Trophoblast cell (in vitro differentiated cells and primary cell): ENCODE measurements around the gene MSH3.
A peak's percentile ranks its signal among the peaks of the same experiment; 100 is the strongest.

Experiments
- DNase-seq, 2 donors: peaks; one replicate each; pipeline ENCODE4 v3.0.0-alpha.2; 2016
- H2AFZ ChIP-seq: 2 replicates; pipeline ENCODE4 v1.6.1; 2013; ENCODE audit warnings: low read length, moderate library complexity, mild to moderate bottlenecking; ENCODE audit not compliant: insufficient read depth, poor library complexity
- H2AK5ac ChIP-seq: 2 replicates; pipeline ENCODE4 v1.6.1; 2013; ENCODE audit warnings: mild to moderate bottlenecking, low read length
- H2BK120ac ChIP-seq: 2 replicates; pipeline ENCODE4 v1.6.1; 2013; ENCODE audit warnings: low read length, mild to moderate bottlenecking, moderate library complexity; ENCODE audit not compliant: insufficient read depth, poor library complexity
- H2BK12ac ChIP-seq: 2 replicates; pipeline ENCODE4 v1.6.1; 2013; ENCODE audit warnings: mild to moderate bottlenecking, low read length, moderate library complexity
- H2BK5ac ChIP-seq: 2 replicates; pipeline ENCODE4 v1.6.1; 2013; ENCODE audit warnings: low read length, low read depth, moderate library complexity, mild to moderate bottlenecking; ENCODE audit not compliant: poor library complexity
- H3K14ac ChIP-seq: 2 replicates; pipeline ENCODE4 v1.6.1; 2013; ENCODE audit warnings: mild to moderate bottlenecking, low read length
- H3K18ac ChIP-seq: 2 replicates; pipeline ENCODE4 v1.6.1; 2013; ENCODE audit warnings: mild to moderate bottlenecking, low read length
- H3K23ac ChIP-seq: 2 replicates; pipeline ENCODE4 v1.6.1; 2013; ENCODE audit warnings: low read length
- H3K27ac ChIP-seq: 2 replicates; pipeline ENCODE4 v1.5.1; 2013; ENCODE audit warnings: low read depth, mild to moderate bottlenecking, inconsistent platforms, low read length, moderate library complexity
- H3K27me3 ChIP-seq: 2 replicates; pipeline ENCODE4 v1.6.1; 2013; ENCODE audit warnings: inconsistent platforms, mild to moderate bottlenecking, low read length, moderate library complexity; ENCODE audit not compliant: insufficient read depth
- H3K36me3 ChIP-seq, 2 experiments: 1 replicate in 1 of 2; 2 replicates in 1 of 2; pipeline ENCODE4 v1.6.1; 2013; ENCODE audit warnings: low read length in 2 of 2, mild to moderate bottlenecking in 2 of 2, moderate library complexity in 1 of 2; ENCODE audit not compliant: insufficient read depth in 2 of 2, control insufficient read depth in 1 of 2
- H3K4ac ChIP-seq: 2 replicates; pipeline ENCODE4 v1.6.1; 2013; ENCODE audit warnings: low read depth, mild to moderate bottlenecking, low read length, moderate library complexity
- H3K4me1 ChIP-seq, 2 experiments: 1 replicate in 1 of 2; 2 replicates in 1 of 2; pipeline ENCODE4 v1.6.1; 2013; ENCODE audit warnings: low read length in 2 of 2, mild to moderate bottlenecking in 2 of 2, moderate library complexity in 1 of 2; ENCODE audit not compliant: insufficient read depth in 2 of 2, control insufficient read depth in 1 of 2
- H3K4me2 ChIP-seq: 2 replicates; pipeline ENCODE4 v1.6.1; 2013; ENCODE audit warnings: inconsistent platforms, mild to moderate bottlenecking, low read length, moderate library complexity
- H3K4me3 ChIP-seq: 2 replicates; pipeline ENCODE4 v1.5.1; 2013; ENCODE audit warnings: mild to moderate bottlenecking, low read depth, low read length, inconsistent platforms
- H3K79me1 ChIP-seq: one replicate; pipeline ENCODE4 v1.6.1; 2013; ENCODE audit warnings: low read length
- H3K79me2 ChIP-seq: 2 replicates; pipeline ENCODE4 v1.6.1; 2013; ENCODE audit warnings: low read length, mild to moderate bottlenecking; ENCODE audit not compliant: control insufficient read depth, insufficient read depth, poor library complexity
- H3K9ac ChIP-seq: 2 replicates; pipeline ENCODE4 v1.6.1; 2013; ENCODE audit warnings: mild to moderate bottlenecking, low read length
- H3K9me3 ChIP-seq: 2 replicates; pipeline ENCODE4 v1.6.1; 2013; ENCODE audit warnings: low read depth, mild to moderate bottlenecking, control low read depth, inconsistent platforms, low read length; ENCODE audit not compliant: insufficient read depth
- H4K12ac ChIP-seq: 2 replicates; pipeline ENCODE4 v1.6.1; 2013; ENCODE audit warnings: low read depth, mild to moderate bottlenecking, low read length, moderate library complexity
- H4K8ac ChIP-seq: 2 replicates; pipeline ENCODE4 v1.6.1; 2013; ENCODE audit warnings: low read depth, mild to moderate bottlenecking, low read length, moderate library complexity
- H4K91ac ChIP-seq: one replicate; pipeline ENCODE4 v1.6.1; 2013; ENCODE audit warnings: low read depth, mild to moderate bottlenecking, low read length, moderate library complexity
- WGBS: extraction: QIAGEN DNeasy Blood & Tissue Kit; methylation state at CpG from one replicate; pipeline ENCODE4 v1.1.7; 2013; ENCODE audit warnings: missing lambda C conversion rate; ENCODE audit not compliant: insufficient read length, insufficient coverage; ENCODE audit errors: extremely low coverage; 5-methylcytosine and 5-hydroxymethylcytosine counted together

The MSH3 gene

GRCh38 chr5:80712919-80713318, 58.5 kb downstream of the MSH3 start:
- Histone ChIP-seq H2AK5ac (no peak overlapping the region), H3K4me2 (no peak overlapping the region), H3K23ac (no peak overlapping the region), H3K79me2 (no peaks in the 10 kb centered on the region), H3K9me3 (no peaks in the 10 kb centered on the region), H2BK12ac (no peak overlapping the region), H3K9ac (no peak overlapping the region), H3K36me3 (peaks cover 2% of the 10 kb centered on the region in 2 experiments), H3K4ac (no peak overlapping the region), H3K4me1 (no peaks in the 10 kb centered on the region), H3K27me3 (no peaks in the 10 kb centered on the region), H3K27ac (no peak overlapping the region), H2AFZ (no peak overlapping the region), H3K4me3 (no peak overlapping the region), H3K18ac (no peak overlapping the region), H4K8ac (no peak overlapping the region), H4K91ac (no peak overlapping the region), H2BK5ac (no peak overlapping the region), H3K14ac (no peak overlapping the region), H3K79me1 (no peaks in the 10 kb centered on the region), H4K12ac (no peak overlapping the region), H2BK120ac (no peak overlapping the region)
- no peak for DNase-seq
- no CpG with 5 or more reads among the region's 2 CpGs for WGBS

- Histone ChIP-seq H3K18ac (no peak overlapping the region), H3K27ac (no peak overlapping the region), H2BK5ac (no peak overlapping the region), H3K36me3 (peaks cover 2% of the 10 kb centered on the region in 2 experiments), H3K4ac (no peak overlapping the region), H3K79me1 (no peaks in the 10 kb centered on the region), H3K14ac (no peak overlapping the region), H3K9ac (no peak overlapping the region), H2BK12ac (no peak overlapping the region), H4K91ac (no peak overlapping the region), H3K4me3 (no peak overlapping the region), H3K9me3 (no peaks in the 10 kb centered on the region), H3K27me3 (no peaks in the 10 kb centered on the region), H2AK5ac (no peak overlapping the region), H2AFZ (no peak overlapping the region), H4K8ac (no peak overlapping the region), H4K12ac (no peak overlapping the region), H3K4me1 (no peaks in the 10 kb centered on the region), H3K4me2 (no peak overlapping the region), H2BK120ac (no peak overlapping the region), H3K79me2 (no peaks in the 10 kb centered on the region), H3K23ac (no peak overlapping the region)
- WGBS: no CpG with 5 or more reads among the region's 5 CpGs
- peak in 1 of 2 donors; percentile 4 for DNase-seq
These were observed 59.2 kb downstream of the MSH3 start for GRCh38 chr5:80713631-80714030.

- no peak overlapping the region for H4K91ac ChIP-seq
- H2BK12ac ChIP-seq: no peak overlapping the region
These were observed 60.3 kb downstream of the MSH3 start for GRCh38 chr5:80714570-80715298.

GRCh38 chr5:80715887-80716286, 61.4 kb downstream of the MSH3 start:
- Histone ChIP-seq H3K4me1 (no peaks in the 10 kb centered on the region), H3K4me3 (no peak overlapping the region), H4K8ac (no peak overlapping the region), H3K9me3 (no peaks in the 10 kb centered on the region), H4K12ac (no peak overlapping the region), H3K14ac (no peak overlapping the region), H3K23ac (no peak overlapping the region), H2BK5ac (no peak overlapping the region), H2BK120ac (no peak overlapping the region), H2BK12ac (no peak overlapping the region), H3K18ac (no peak overlapping the region), H4K91ac (no peak overlapping the region), H2AK5ac (no peak overlapping the region), H3K27me3 (no peaks in the 10 kb centered on the region), H3K27ac (no peak overlapping the region), H3K79me2 (no peaks in the 10 kb centered on the region), H3K36me3 (peaks cover 4 to 8% of the 10 kb centered on the region in 2 experiments), H3K9ac (no peak overlapping the region), H3K4me2 (no peak overlapping the region), H2AFZ (no peak overlapping the region), H3K4ac (no peak overlapping the region), H3K79me1 (no peaks in the 10 kb centered on the region)
- WGBS: no CpG with 5 or more reads among the region's 2 CpGs
- DNase-seq: no peak

More at GRCh38 chr5:80714570-80715298, 60.3 kb downstream of the MSH3 start:
- Histone ChIP-seq H3K27me3 (no peaks in the 10 kb centered on the region), H3K9ac (no peak overlapping the region), H2AK5ac (no peak overlapping the region), H3K18ac (no peak overlapping the region), H3K27ac (no peak overlapping the region), H3K79me1 (no peaks in the 10 kb centered on the region), H3K79me2 (no peaks in the 10 kb centered on the region), H3K9me3 (no peaks in the 10 kb centered on the region), H3K4ac (no peak overlapping the region), H2AFZ (no peak overlapping the region), H3K36me3 (peaks cover 3 to 7% of the 10 kb centered on the region in 2 experiments), H4K12ac (no peak overlapping the region), H3K23ac (no peak overlapping the region), H3K4me3 (no peak overlapping the region), H4K8ac (no peak overlapping the region), H3K4me1 (no peaks in the 10 kb centered on the region), H3K4me2 (no peak overlapping the region), H3K14ac (no peak overlapping the region), H2BK120ac (no peak overlapping the region), H2BK5ac (no peak overlapping the region)
- DNase-seq: no peak
- no CpG with 5 or more reads among the region's 5 CpGs for WGBS
